Measurements from ENCODE around the gene NELL1.

Gene NELL1

GRCh38 chr11:21385669-21386440, 716.5 kb downstream of the NELL1 start:
- Histone ChIP-seq H3K18ac (ENCODE audit: low read depth in 1 of 2, low read length in 2 of 2) (no peak overlapping the region), H4K91ac (ENCODE audit: low read length) (no peak overlapping the region), H3K23ac (ENCODE audit: low read length in 2 of 2) (no peak overlapping the region), H3K27ac (ENCODE audit: low read length, poor library complexity, severe bottlenecking) (no peak overlapping the region), H2AK5ac (ENCODE audit: low read length, severe bottlenecking) (no peak overlapping the region), H3K27me3 (ENCODE audit: control insufficient read depth in 1 of 2, insufficient read depth in 1 of 2, low read length in 2 of 2) (no peaks in the 10 kb centered on the region), H3K9ac (ENCODE audit: low read length) (no peak overlapping the region), H3K79me1 (replicated peaks; ENCODE audit: low read length, poor library complexity, severe bottlenecking) (no peaks in the 10 kb centered on the region), H2BK12ac (ENCODE audit: low read length in 2 of 2) (no peak overlapping the region), H2BK15ac (ENCODE audit: low read depth, poor library complexity, severe bottlenecking) (no peak overlapping the region), H2BK120ac (ENCODE audit: low read depth, low read length) (no peak overlapping the region), H3K4ac (ENCODE audit: low read depth in 1 of 2, low read length in 2 of 2) (no peak overlapping the region), H3K4me2 (ENCODE audit: low read length, poor library complexity, severe bottlenecking) (no peak overlapping the region), H3K14ac (ENCODE audit: low read length in 2 of 2) (no peak overlapping the region), H3K4me3 (ENCODE audit: insufficient read depth in 1 of 2, low read depth in 1 of 2, low read length in 2 of 2) (no peak overlapping the region), H2BK5ac (ENCODE audit: low read depth, low read length, poor library complexity, severe bottlenecking) (no peak overlapping the region), H3K9me3 (ENCODE audit: control insufficient read depth, low read length) (peaks cover 3% of the 10 kb centered on the region), H4K8ac (ENCODE audit: low read length) (no peak overlapping the region), H3K36me3 (ENCODE audit: control insufficient read depth in 1 of 2, insufficient read depth in 2 of 2, low read depth in 1 of 2, low read length in 2 of 2) (no peaks in the 10 kb centered on the region), H3K4me1 (ENCODE audit: control insufficient read depth, insufficient read depth, low read depth, low read length) (no peaks in the 10 kb centered on the region), H2AFZ (ENCODE audit: low read depth, low read length) (no peak overlapping the region)
- DNase-seq: no peak
- 85% methylated on average over 3 of the region's 4 CpGs for WGBS

DNA sequence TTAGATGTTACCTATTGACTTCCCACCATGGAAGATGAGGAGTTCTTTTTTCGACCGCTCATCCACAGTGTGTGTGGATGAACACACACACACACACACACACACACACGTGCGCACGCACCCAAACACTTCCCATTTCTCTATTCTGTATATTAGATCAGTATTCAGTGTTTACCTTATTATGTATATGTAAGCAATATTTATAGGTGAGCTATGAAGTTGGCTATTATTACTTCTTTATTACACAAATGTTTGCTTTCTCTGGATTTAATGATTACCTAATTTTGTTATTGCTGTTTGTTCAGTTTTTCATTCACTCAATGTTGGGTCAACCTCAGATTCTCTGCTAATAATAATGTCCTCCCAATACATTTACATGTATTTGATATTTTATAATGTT, 721.0 kb downstream of the NELL1 start:
- no CpG with 5 or more reads among the region's 5 CpGs for WGBS
- Histone ChIP-seq H3K27me3 (ENCODE audit: control insufficient read depth in 1 of 2, insufficient read depth in 1 of 2, low read length in 2 of 2) (no peaks in the 10 kb centered on the region), H4K8ac (ENCODE audit: low read length) (no peak overlapping the region), H3K23ac (ENCODE audit: low read length in 2 of 2) (no peak overlapping the region), H2BK120ac (ENCODE audit: low read depth, low read length) (no peak overlapping the region), H3K14ac (ENCODE audit: low read length in 2 of 2) (no peak overlapping the region), H3K9ac (ENCODE audit: low read length) (no peak overlapping the region), H2BK15ac (ENCODE audit: low read depth, poor library complexity, severe bottlenecking) (no peak overlapping the region), H3K4me1 (ENCODE audit: control insufficient read depth, insufficient read depth, low read depth, low read length) (no peaks in the 10 kb centered on the region), H2BK12ac (ENCODE audit: low read length in 2 of 2) (no peak overlapping the region), H3K27ac (ENCODE audit: low read length, poor library complexity, severe bottlenecking) (no peak overlapping the region), H3K4me3 (ENCODE audit: insufficient read depth in 1 of 2, low read depth in 1 of 2, low read length in 2 of 2) (no peak overlapping the region), H4K91ac (ENCODE audit: low read length) (no peak overlapping the region), H3K18ac (ENCODE audit: low read depth in 1 of 2, low read length in 2 of 2) (no peak overlapping the region), H3K4me2 (ENCODE audit: low read length, poor library complexity, severe bottlenecking) (no peak overlapping the region), H2AK5ac (ENCODE audit: low read length, severe bottlenecking) (no peak overlapping the region), H2BK5ac (ENCODE audit: low read depth, low read length, poor library complexity, severe bottlenecking) (no peak overlapping the region), H3K79me1 (replicated peaks; ENCODE audit: low read length, poor library complexity, severe bottlenecking) (no peaks in the 10 kb centered on the region), H3K36me3 (ENCODE audit: control insufficient read depth in 1 of 2, insufficient read depth in 2 of 2, low read depth in 1 of 2, low read length in 2 of 2) (no peaks in the 10 kb centered on the region), H3K9me3 (ENCODE audit: control insufficient read depth, low read length) (peaks cover 3% of the 10 kb centered on the region), H3K4ac (ENCODE audit: low read depth in 1 of 2, low read length in 2 of 2) (no peak overlapping the region), H2AFZ (ENCODE audit: low read depth, low read length) (no peak overlapping the region)
- no peak for DNase-seq

DNA sequence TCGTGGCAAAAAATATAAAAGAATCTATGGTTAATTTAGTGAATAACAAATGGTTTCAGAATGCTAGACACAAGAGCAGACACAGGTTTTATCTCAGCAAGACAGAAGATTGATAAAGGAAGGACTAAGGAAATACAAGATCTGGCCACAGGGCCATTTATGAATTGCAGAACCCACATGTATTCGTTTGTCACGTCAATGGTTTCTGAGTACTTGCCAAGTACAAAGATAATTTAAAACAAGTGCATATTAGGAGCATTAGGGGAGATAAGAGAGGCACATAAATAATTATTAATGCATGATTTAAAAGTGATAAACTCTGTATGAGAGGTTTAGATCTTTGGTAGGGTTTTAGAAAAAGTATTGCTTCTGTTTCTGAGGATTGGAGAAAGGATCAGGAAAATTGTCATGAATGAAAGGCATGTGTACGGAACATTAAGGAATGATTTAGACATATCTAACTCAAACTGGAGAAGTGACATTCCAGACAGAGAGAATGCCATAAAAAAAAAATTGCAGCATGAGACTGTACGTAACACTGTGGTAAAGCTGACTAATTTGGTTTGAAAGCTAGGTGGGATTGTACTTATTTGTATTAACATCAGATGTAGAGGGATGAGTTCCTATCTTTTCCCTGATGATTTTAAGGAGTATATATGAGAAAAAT, 727.1 kb downstream of the NELL1 start:
- H3K27me3 ChIP-seq (ENCODE audit: control insufficient read depth in 1 of 2, insufficient read depth in 1 of 2, low read length in 2 of 2): no peaks in the 10 kb centered on the region
- H3K4ac ChIP-seq (ENCODE audit: low read depth in 1 of 2, low read length in 2 of 2): no peak overlapping the region
- H3K9ac ChIP-seq (ENCODE audit: low read length): no peak overlapping the region
- H2BK12ac ChIP-seq (ENCODE audit: low read length in 2 of 2): no peak overlapping the region
- H2AFZ ChIP-seq (ENCODE audit: low read depth, low read length): no peak overlapping the region
- H3K4me1 ChIP-seq (ENCODE audit: control insufficient read depth, insufficient read depth, low read depth, low read length): no peaks in the 10 kb centered on the region
- no peak overlapping the region for H3K18ac ChIP-seq (ENCODE audit: low read depth in 1 of 2, low read length in 2 of 2)
- no peak overlapping the region for H3K27ac ChIP-seq (ENCODE audit: low read length, poor library complexity, severe bottlenecking)
- H2BK5ac ChIP-seq (ENCODE audit: low read depth, low read length, poor library complexity, severe bottlenecking): no peak overlapping the region
- H3K4me2 ChIP-seq (ENCODE audit: low read length, poor library complexity, severe bottlenecking): no peak overlapping the region
- no peak for DNase-seq
- 53% methylated on average over 4 of the region's 5 CpGs for WGBS
- no peaks in the 10 kb centered on the region for H3K36me3 ChIP-seq (ENCODE audit: control insufficient read depth in 1 of 2, insufficient read depth in 2 of 2, low read depth in 1 of 2, low read length in 2 of 2)
- no peak overlapping the region for H3K4me3 ChIP-seq (ENCODE audit: insufficient read depth in 1 of 2, low read depth in 1 of 2, low read length in 2 of 2)
- H4K91ac ChIP-seq (ENCODE audit: low read length): no peak overlapping the region
- H2AK5ac ChIP-seq (ENCODE audit: low read length, severe bottlenecking): no peak overlapping the region
- H3K79me1 ChIP-seq (replicated peaks; ENCODE audit: low read length, poor library complexity, severe bottlenecking): no peaks in the 10 kb centered on the region
- H2BK15ac ChIP-seq (ENCODE audit: low read depth, poor library complexity, severe bottlenecking): no peak overlapping the region
- H4K8ac ChIP-seq (ENCODE audit: low read length): no peak overlapping the region
- H3K14ac ChIP-seq (ENCODE audit: low read length in 2 of 2): no peak overlapping the region
- H2BK120ac ChIP-seq (ENCODE audit: low read depth, low read length): no peak overlapping the region
- no peak overlapping the region for H3K23ac ChIP-seq (ENCODE audit: low read length in 2 of 2)
- H3K9me3 ChIP-seq (ENCODE audit: control insufficient read depth, low read length): no peaks in the 10 kb centered on the region

DNA sequence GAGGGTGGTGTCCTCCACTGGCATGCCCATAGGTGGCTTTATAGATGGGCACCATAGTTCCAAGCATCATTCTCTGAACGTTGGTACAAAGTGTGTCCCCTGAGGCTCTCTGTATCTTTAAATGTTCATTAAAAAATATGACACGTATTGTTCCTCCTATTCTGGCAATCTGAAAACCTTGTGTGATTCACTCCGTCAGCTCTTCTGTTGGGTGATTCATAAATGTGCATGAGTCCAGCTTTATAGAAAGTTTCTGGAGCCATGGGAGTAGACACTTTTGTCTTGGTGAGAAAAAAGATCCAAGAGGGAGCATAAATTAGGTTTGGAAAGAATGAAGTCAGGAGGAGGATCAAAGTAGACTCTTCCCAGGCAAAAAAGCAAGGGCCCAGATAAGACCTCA, 728.8 kb downstream of the NELL1 start:
- Histone ChIP-seq H3K18ac (ENCODE audit: low read depth in 1 of 2, low read length in 2 of 2) (no peak overlapping the region), H4K8ac (ENCODE audit: low read length) (no peak overlapping the region), H2BK15ac (ENCODE audit: low read depth, poor library complexity, severe bottlenecking) (no peak overlapping the region), H3K9me3 (ENCODE audit: control insufficient read depth, low read length) (no peaks in the 10 kb centered on the region), H3K23ac (ENCODE audit: low read length in 2 of 2) (no peak overlapping the region), H2BK5ac (ENCODE audit: low read depth, low read length, poor library complexity, severe bottlenecking) (no peak overlapping the region), H2BK12ac (ENCODE audit: low read length in 2 of 2) (no peak overlapping the region), H3K27me3 (ENCODE audit: control insufficient read depth in 1 of 2, insufficient read depth in 1 of 2, low read length in 2 of 2) (no peaks in the 10 kb centered on the region), H2BK120ac (ENCODE audit: low read depth, low read length) (no peak overlapping the region), H3K4me1 (ENCODE audit: control insufficient read depth, insufficient read depth, low read depth, low read length) (no peaks in the 10 kb centered on the region), H2AK5ac (ENCODE audit: low read length, severe bottlenecking) (no peak overlapping the region), H2AFZ (ENCODE audit: low read depth, low read length) (no peak overlapping the region), H3K79me1 (replicated peaks; ENCODE audit: low read length, poor library complexity, severe bottlenecking) (no peaks in the 10 kb centered on the region), H3K27ac (ENCODE audit: low read length, poor library complexity, severe bottlenecking) (no peak overlapping the region), H3K4me3 (ENCODE audit: insufficient read depth in 1 of 2, low read depth in 1 of 2, low read length in 2 of 2) (no peak overlapping the region), H3K14ac (ENCODE audit: low read length in 2 of 2) (no peak overlapping the region), H3K4me2 (ENCODE audit: low read length, poor library complexity, severe bottlenecking) (no peak overlapping the region), H3K36me3 (ENCODE audit: control insufficient read depth in 1 of 2, insufficient read depth in 2 of 2, low read depth in 1 of 2, low read length in 2 of 2) (no peaks in the 10 kb centered on the region), H3K9ac (ENCODE audit: low read length) (no peak overlapping the region), H3K4ac (ENCODE audit: low read depth in 1 of 2, low read length in 2 of 2) (no peak overlapping the region), H4K91ac (ENCODE audit: low read length) (no peak overlapping the region)
- DNase-seq: no peak
- WGBS: 71% methylated on average over 3 of the region's 3 CpGs

All from mesenchymal stem cell (in vitro differentiated cells and primary cell).